Measurements from ENCODE around the gene HHIPL1. TPM values are rescaled to one million over a fixed set of nuclear protein-coding genes. Genes with fewer than 3 reads are reported as not detected.

Gene HHIPL1
- total and polyA plus RNA-seq, 4 donors, result 0.51 to 7.7 (median 1.5) TPM

DNA sequence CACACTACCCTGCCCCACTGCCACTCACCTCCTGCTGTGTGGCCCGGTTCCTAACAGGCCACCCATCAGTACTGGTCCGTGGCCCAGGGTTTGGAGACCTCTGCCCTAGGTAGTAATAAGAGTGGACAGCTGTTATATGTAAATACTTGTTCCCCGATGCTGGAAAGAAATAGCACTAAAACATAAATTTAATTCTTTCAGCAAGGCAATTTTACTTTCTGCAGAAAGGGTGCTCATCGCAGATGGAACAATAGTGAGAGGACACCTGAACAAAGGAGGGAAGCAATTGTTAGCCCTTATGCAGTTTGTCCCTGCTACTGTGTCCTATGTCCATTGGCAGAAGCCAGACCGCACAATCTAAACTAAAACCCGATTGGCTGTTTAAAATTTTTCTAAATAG lies 33.3 kb downstream of the HHIPL1 start:
- no peaks in the 10 kb centered on the region for H3K27me3 ChIP-seq (ENCODE audit: control insufficient read depth in 1 of 2, insufficient read depth in 2 of 2, low read length in 1 of 2)
- no peaks in the 10 kb centered on the region for H3K36me3 ChIP-seq (ENCODE audit: control insufficient read depth in 1 of 2, insufficient read depth in 2 of 2, low read length in 1 of 2)
- no peaks in the 10 kb centered on the region for H3K4me1 ChIP-seq (ENCODE audit: control insufficient read depth in 1 of 2, insufficient read depth in 2 of 2, low read length in 2 of 2)
- no peak for DNase-seq
- intact Hi-C loops (cut with DNase I), result no loop called here
- H3K27ac ChIP-seq (ENCODE audit: low read depth in 1 of 2, low read length in 2 of 2), result no peak overlapping the region
- ATAC-seq (ENCODE audit: low FRiP score), result no peak
- 96 to 97% methylated on average over 6 of the region's 6 CpGs for WGBS, 2 donors
- no peak overlapping the region for H3K4me3 ChIP-seq (ENCODE audit: low read length in 2 of 2)
- peaks cover 4% of the 10 kb centered on the region for H3K9me3 ChIP-seq (ENCODE audit: control insufficient read depth, low read length)

DNA sequence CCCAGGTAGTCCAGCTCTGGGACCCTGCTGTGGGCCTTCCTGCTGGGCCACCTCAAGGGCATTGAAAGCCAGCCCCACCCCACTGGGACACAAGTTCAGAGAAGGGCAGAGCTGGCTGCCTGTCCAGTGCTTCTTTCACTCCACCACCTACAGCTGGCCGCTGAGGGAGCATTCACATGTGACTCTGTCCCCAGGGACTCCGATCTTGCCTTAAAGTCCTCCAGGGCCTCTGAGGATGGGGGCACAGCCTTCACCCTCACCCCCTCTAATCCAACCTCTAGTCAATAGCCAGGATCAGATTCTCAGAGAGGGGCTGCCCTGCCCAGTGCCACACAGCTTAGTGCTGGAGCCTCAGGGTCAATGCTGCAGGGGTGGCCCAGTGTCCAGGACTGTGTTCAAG lies 34.2 kb downstream of the HHIPL1 start:
- no peaks in the 10 kb centered on the region for H3K27me3 ChIP-seq (ENCODE audit: control insufficient read depth in 1 of 2, insufficient read depth in 2 of 2, low read length in 1 of 2)
- H3K9me3 ChIP-seq (ENCODE audit: control insufficient read depth, low read length), result peaks cover 4% of the 10 kb centered on the region
- WGBS, 2 donors, result 81 to 83% methylated on average over 2 of the region's 2 CpGs
- ATAC-seq (ENCODE audit: low FRiP score) (no peak), DNase-seq (peak in 1 of 2 donors; percentile 25)
- H3K27ac ChIP-seq (ENCODE audit: low read depth in 1 of 2, low read length in 2 of 2), result no peak overlapping the region
- H3K4me1 ChIP-seq (ENCODE audit: control insufficient read depth in 1 of 2, insufficient read depth in 2 of 2, low read length in 2 of 2), result no peaks in the 10 kb centered on the region
- intact Hi-C loops (cut with DNase I), result no loop called here
- H3K4me3 ChIP-seq (ENCODE audit: low read length in 2 of 2), result no peak overlapping the region
- H3K36me3 ChIP-seq (ENCODE audit: control insufficient read depth in 1 of 2, insufficient read depth in 2 of 2, low read length in 1 of 2), result no peaks in the 10 kb centered on the region

DNA sequence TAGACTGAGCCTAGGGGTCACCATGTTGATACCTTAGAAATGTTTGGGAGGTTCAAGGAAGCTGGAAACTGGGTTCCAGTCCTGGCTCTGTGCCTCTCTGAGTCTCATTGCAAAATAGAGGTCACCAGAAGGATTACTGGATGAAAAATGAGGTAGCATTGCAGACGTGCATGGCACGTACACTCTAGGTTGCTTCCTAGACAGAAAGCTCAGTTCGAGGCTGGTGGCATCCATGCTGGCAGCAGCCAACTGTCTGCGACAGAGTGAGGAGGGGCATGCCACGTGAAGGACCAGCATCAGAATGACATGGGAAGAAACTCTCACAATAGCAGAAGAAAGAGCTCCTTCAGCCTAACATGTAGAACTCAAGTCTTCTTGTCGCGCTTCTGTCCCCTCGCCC lies 34.6 kb downstream of the HHIPL1 start:
- Histone ChIP-seq H3K27me3 (ENCODE audit: control insufficient read depth in 1 of 2, insufficient read depth in 2 of 2, low read length in 1 of 2) (no peaks in the 10 kb centered on the region), H3K36me3 (ENCODE audit: control insufficient read depth in 1 of 2, insufficient read depth in 2 of 2, low read length in 1 of 2) (no peaks in the 10 kb centered on the region), H3K9me3 (ENCODE audit: control insufficient read depth, low read length) (peaks cover 4% of the 10 kb centered on the region), H3K4me3 (ENCODE audit: low read length in 2 of 2) (no peak overlapping the region), H3K27ac (ENCODE audit: low read depth in 1 of 2, low read length in 2 of 2) (no peak overlapping the region), H3K4me1 (ENCODE audit: control insufficient read depth in 1 of 2, insufficient read depth in 2 of 2, low read length in 2 of 2) (no peaks in the 10 kb centered on the region)
- ATAC-seq (ENCODE audit: low FRiP score) (no peak), DNase-seq (peak in 1 of 2 donors; percentile 10)
- 75 to 78% methylated on average over 8 of the region's 8 CpGs for WGBS, 2 donors
- intact Hi-C loops (cut with DNase I), result no loop called here

DNA sequence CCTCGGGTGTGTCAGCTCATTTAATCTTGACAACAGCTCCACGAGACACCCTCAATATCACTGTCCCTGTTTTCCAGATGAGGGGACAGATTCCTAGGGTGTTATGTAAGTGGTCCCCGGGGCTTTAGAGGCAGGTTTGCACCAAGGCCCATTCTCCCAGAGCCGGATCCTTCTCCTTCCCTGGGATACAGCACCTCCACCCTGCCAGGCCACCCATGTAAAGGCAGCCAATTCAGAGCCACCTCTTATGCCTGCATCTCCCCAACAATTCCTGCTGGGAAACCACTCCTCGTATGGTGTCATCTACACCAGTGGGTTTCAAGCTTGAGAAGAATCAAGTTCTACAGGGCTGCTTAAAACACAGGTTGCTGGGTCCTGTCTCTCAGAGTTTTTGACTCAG lies 35.1 kb downstream of the HHIPL1 start:
- H3K4me3 ChIP-seq (ENCODE audit: low read length in 2 of 2), result no peak overlapping the region
- H3K27me3 ChIP-seq (ENCODE audit: control insufficient read depth in 1 of 2, insufficient read depth in 2 of 2, low read length in 1 of 2), result no peaks in the 10 kb centered on the region
- no peak for ATAC-seq (ENCODE audit: low FRiP score)
- H3K4me1 ChIP-seq (ENCODE audit: control insufficient read depth in 1 of 2, insufficient read depth in 2 of 2, low read length in 2 of 2), result no peaks in the 10 kb centered on the region
- intact Hi-C loops (cut with DNase I), result loop anchor here (5.0 to 10.0 kb wide), 3 partner anchors 112 to 535 kb away; partner anchors contain the start of gene EML1 (in 1 of the 2)
- 55 to 56% methylated on average over 5 of the region's 5 CpGs for WGBS, 2 donors
- H3K27ac ChIP-seq (ENCODE audit: low read depth in 1 of 2, low read length in 2 of 2), result no peak overlapping the region
- H3K9me3 ChIP-seq (ENCODE audit: control insufficient read depth, low read length), result peaks cover 4% of the 10 kb centered on the region
- DNase-seq, result no peak
- no peaks in the 10 kb centered on the region for H3K36me3 ChIP-seq (ENCODE audit: control insufficient read depth in 1 of 2, insufficient read depth in 2 of 2, low read length in 1 of 2)

DNA sequence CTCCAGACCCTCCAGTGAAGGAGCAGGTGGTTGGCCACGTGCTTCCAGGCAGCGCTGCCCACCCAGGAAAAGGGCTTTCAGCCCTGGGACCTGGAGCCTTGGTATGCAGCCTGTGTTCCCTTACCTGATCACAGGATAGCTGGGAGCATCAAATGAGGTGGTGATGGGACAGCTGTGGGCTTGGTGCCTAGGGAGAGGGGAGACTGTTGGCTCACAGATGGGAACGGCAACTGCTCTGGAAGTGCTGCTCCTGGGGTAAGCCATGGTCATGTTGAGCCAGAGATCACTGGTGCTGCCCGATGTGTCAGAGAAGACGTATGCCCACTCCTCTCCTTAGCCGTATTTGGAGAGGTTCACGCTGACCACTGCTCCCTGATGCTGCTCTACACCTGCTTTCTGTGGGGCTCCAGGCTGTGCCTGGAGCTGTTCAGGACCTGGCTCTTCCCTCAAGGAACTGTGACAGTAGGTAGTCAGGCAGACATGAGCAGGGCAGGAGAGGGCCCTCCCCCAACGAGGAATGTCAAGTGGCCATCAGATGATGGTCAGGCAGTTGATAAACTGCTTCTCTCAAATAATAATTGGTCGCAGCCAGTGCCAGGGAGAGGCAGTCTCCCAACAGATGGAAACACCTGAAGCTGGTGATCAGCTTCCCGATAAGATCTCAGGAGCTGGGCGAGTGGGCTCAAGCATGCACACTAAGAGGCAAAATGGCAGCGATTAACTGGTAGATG lies 36.3 kb downstream of the HHIPL1 start:
- intact Hi-C loops (cut with DNase I), result loop anchor here (5.0 to 10.0 kb wide), 3 partner anchors 111 to 534 kb away; partner anchors contain the start of gene EML1 (in 1 of the 2)
- peak; percentile 22 to 59 for DNase-seq
- Histone ChIP-seq H3K27ac (ENCODE audit: low read depth in 1 of 2, low read length in 2 of 2) (no peak overlapping the region), H3K9me3 (ENCODE audit: control insufficient read depth, low read length) (peaks cover 4% of the 10 kb centered on the region), H3K36me3 (ENCODE audit: control insufficient read depth in 1 of 2, insufficient read depth in 2 of 2, low read length in 1 of 2) (no peaks in the 10 kb centered on the region), H3K4me1 (ENCODE audit: control insufficient read depth in 1 of 2, insufficient read depth in 2 of 2, low read length in 2 of 2) (no peaks in the 10 kb centered on the region), H3K4me3 (ENCODE audit: low read length in 2 of 2) (no peak overlapping the region), H3K27me3 (ENCODE audit: control insufficient read depth in 1 of 2, insufficient read depth in 2 of 2, low read length in 1 of 2) (no peaks in the 10 kb centered on the region)
- no peak for ATAC-seq (ENCODE audit: low FRiP score)
- WGBS, 2 donors, result 79 to 82% methylated on average over 12 of the region's 12 CpGs

DNA sequence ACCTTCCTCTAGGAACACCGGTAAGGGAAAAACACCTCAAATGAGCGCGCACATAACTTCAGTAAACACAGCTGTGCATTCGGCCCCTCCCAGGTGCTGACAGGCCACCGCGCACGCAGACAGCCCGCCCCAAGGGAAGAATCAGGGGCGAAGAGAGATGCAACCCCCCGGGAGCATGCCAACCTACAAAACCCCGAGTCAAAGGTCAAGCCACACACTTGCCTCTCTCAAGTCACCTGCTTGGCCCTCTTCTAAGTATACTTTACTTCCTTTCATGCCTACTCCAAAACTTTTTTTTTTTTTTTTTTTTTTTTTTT lies 36.9 kb downstream of the HHIPL1 start:
- ATAC-seq (ENCODE audit: low FRiP score) (no peak), DNase-seq (peak; percentile 35 to 71)
- intact Hi-C loops (cut with DNase I), result loop anchor here (2.0 to 10.0 kb wide), 4 partner anchors 111 to 533 kb away; partner anchors contain the start of gene EML1 (in 1 of the 2)
- H3K9me3 ChIP-seq (ENCODE audit: control insufficient read depth, low read length), result peaks cover 4% of the 10 kb centered on the region
- H3K27ac ChIP-seq (ENCODE audit: low read depth in 1 of 2, low read length in 2 of 2), result no peak overlapping the region
- H3K27me3 ChIP-seq (ENCODE audit: control insufficient read depth in 1 of 2, insufficient read depth in 2 of 2, low read length in 1 of 2), result no peaks in the 10 kb centered on the region
- H3K36me3 ChIP-seq (ENCODE audit: control insufficient read depth in 1 of 2, insufficient read depth in 2 of 2, low read length in 1 of 2), result no peaks in the 10 kb centered on the region
- 76 to 79% methylated on average over 11 of the region's 11 CpGs for WGBS, 2 donors
- H3K4me3 ChIP-seq (ENCODE audit: low read length in 2 of 2), result no peak overlapping the region
- no peaks in the 10 kb centered on the region for H3K4me1 ChIP-seq (ENCODE audit: control insufficient read depth in 1 of 2, insufficient read depth in 2 of 2, low read length in 2 of 2)

DNA sequence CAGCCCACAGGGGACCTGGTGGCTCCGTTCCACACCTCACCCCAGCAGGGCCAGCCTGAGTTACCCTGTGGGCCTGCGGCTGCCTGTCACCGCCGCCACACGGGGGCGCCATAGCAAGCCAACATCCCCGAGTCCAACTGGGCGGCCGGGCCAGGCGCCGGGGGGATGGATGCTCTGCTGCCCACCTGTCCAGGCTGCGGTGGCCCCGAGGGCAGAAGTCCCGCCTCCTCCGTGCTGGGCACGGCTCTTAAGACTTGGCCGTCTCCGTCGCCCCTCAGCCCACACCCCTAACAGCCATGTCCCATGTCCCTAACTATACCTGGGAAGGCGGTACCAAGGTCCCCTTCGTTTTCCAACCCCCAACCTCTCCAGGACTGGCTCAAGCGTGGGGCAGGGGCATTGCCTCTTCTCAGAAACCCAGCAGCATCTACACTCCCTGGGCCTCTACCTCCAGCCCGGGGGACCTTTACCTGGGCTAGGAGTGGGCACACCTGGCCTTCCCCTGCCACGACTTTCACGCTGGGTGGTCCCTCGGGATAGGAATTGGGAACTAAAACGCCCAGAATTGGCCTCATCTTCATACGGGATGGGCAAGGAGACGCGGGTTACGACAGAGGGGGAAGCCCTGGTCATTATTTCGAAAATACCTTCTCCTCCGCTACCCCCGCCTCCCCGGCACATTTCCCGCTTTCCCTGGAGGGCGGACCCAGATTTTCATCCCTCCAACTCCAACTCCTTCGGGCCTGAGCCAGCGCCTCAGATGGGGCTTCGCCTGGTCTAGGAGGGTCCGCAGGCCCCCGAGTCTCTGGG lies 38.1 kb downstream of the HHIPL1 start:
- no peaks in the 10 kb centered on the region for H3K27me3 ChIP-seq (ENCODE audit: control insufficient read depth in 1 of 2, insufficient read depth in 2 of 2, low read length in 1 of 2)
- peak; percentile 70 for ATAC-seq (ENCODE audit: low FRiP score)
- WGBS, 2 donors, result 1% methylated on average over 41 to 42 of the region's 42 CpGs
- peak; percentile 90 to 95 for DNase-seq
- H3K27ac ChIP-seq (ENCODE audit: low read depth in 1 of 2, low read length in 2 of 2), result peak overlapping the region in 1 of 2 donors; percentile 64
- no peaks in the 10 kb centered on the region for H3K36me3 ChIP-seq (ENCODE audit: control insufficient read depth in 1 of 2, insufficient read depth in 2 of 2, low read length in 1 of 2)
- H3K9me3 ChIP-seq (ENCODE audit: control insufficient read depth, low read length), result peaks cover under 1% of the 10 kb centered on the region
- H3K4me1 ChIP-seq (ENCODE audit: control insufficient read depth in 1 of 2, insufficient read depth in 2 of 2, low read length in 2 of 2), result no peaks in the 10 kb centered on the region
- intact Hi-C loops (cut with DNase I), result loop anchor here (1.0 to 10.0 kb wide), 5 partner anchors 109 to 532 kb away; partner anchors contain the start of gene EML1 (in 1 of the 2)
- H3K4me3 ChIP-seq (ENCODE audit: low read length in 2 of 2), result peak overlapping the region; percentile 55 to 59

DNA sequence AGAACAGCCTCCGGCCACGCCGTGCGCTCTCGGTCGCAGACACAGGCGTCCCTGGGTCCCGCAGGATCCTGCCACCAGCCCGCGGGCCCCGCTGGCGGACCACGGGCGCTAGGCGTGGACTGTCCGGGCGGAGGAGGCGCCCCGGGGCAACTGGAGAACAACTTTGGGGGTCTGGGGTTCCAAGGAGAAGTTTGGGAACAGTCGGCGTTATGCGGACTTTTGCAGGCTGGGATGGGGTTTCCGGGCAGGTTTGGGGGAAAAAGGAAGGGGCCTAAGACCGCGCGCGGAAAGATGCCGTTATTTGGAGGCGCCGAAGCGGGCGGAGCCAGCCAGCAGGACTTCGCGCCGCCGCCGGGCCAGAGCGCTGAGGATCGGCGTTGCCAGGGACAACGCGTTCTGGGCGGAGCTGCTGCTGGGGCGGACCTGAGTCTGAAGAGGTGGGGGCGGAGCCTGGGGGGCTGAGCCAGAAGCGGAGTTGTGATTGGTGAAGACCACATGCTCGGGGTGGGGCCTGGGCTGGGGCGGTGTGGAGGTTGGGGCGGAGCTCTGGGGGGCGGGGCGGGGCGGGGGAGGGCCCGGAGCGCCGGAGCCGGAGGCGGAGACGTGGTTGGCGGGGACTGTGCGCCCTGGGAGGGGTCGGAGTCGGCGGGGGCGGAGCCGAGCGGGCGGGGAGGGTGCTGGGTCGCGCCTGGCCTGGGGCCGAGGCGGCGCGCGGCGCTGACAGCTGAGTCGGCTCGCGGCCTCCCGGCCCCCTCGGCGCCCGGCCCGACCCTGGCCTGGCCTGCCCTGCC lies 38.9 kb downstream of the HHIPL1 start, which contains the start of gene CYP46A1:
Gene CYP46A1 (plus strand): TSS at position 680 of the 791 bp plus-strand sequence. CDS start 120 bp downstream, outside the sequence.
- intact Hi-C loops (cut with DNase I), result loop anchor here (1.0 to 10.0 kb wide), 5 partner anchors 108 to 531 kb away; partner anchors contain the start of gene EML1 (in 1 of the 2)

More for the DNA sequence above, 38.9 kb downstream of the HHIPL1 start, which contains the start of gene CYP46A1:
- DNase-seq (peak; percentile 100), ATAC-seq (ENCODE audit: low FRiP score) (peak; percentile 98)
- peak within 1 kb of the TSS; percentile 55 to 62 for H3K4me3 ChIP-seq (ENCODE audit: low read length in 2 of 2)
- no peaks in the 10 kb centered on the region for H3K4me1 ChIP-seq (ENCODE audit: control insufficient read depth in 1 of 2, insufficient read depth in 2 of 2, low read length in 2 of 2)
- WGBS, 2 donors, result 0% methylated on average over 45 to 83 of the region's 83 CpGs
- no peaks in the 10 kb centered on the region for H3K27me3 ChIP-seq (ENCODE audit: control insufficient read depth in 1 of 2, insufficient read depth in 2 of 2, low read length in 1 of 2)
- peak within 1 kb of the TSS in 1 of 2 donors; percentile 64 for H3K27ac ChIP-seq (ENCODE audit: low read depth in 1 of 2, low read length in 2 of 2)
- H3K9me3 ChIP-seq (ENCODE audit: control insufficient read depth, low read length), result no peaks in the 10 kb centered on the region
- H3K36me3 ChIP-seq (ENCODE audit: control insufficient read depth in 1 of 2, insufficient read depth in 2 of 2, low read length in 1 of 2), result no peaks in the 10 kb centered on the region

All from aorta (tissue), 5 donors.